Stimulated activated effector memory CD8-positive, alpha-beta T cell treated with anti-CD3 and anti-CD28 coated beads, Interleukin-12 subunit alpha, Interleukin-12 subunit beta, amount 100 ng/mL, for 72 hours (primary cell): Measurements from ENCODE around the gene KIF20B.
"Not testable (repeated sequence)": the region's sequence is repeated elsewhere in the genome, so short reads cannot be mapped to it uniquely, and the experiment has no call there.

Experiments used
- ATAC-seq: fragments of 150-1000 bp; cut with Tn5 transposase; 2 replicates; pipeline ENCODE4 v1.10.0; 2021
- DNase-seq, 2 donors: peaks; one replicate each; pipeline ENCODE4 v3.0.0; 2021 to 2022; ENCODE audit warnings: low spot score in 2 of 2
- H3K27ac Mint-ChIP-seq: one replicate; pipeline ENCODE4 v1.8.0; 2022; ENCODE audit warnings: mild to moderate bottlenecking, mixed read lengths
- H3K36me3 Mint-ChIP-seq: one replicate; pipeline ENCODE4 v1.8.0; 2022; ENCODE audit warnings: mild to moderate bottlenecking, mixed read lengths
- H3K4me1 Mint-ChIP-seq: one replicate; pipeline ENCODE4 v1.8.0; 2022; ENCODE audit warnings: mixed read lengths
- H3K4me3 Mint-ChIP-seq: one replicate; pipeline ENCODE4 v1.8.0; 2022; ENCODE audit warnings: mild to moderate bottlenecking, mixed read lengths
- H3K9me3 Mint-ChIP-seq: one replicate; pipeline ENCODE4 v1.8.0; 2022; ENCODE audit warnings: mixed read lengths

KIF20B gene

GRCh38 chr10:89710753-89711152 is 9.4 kb downstream of the KIF20B start:
- ATAC-seq (no peak), DNase-seq (no peak)
- peaks cover 15% of the 10 kb centered on the region for H3K4me1 Mint-ChIP-seq
- no peak overlapping the region for H3K27ac Mint-ChIP-seq
- no peaks in the 10 kb centered on the region for H3K9me3 Mint-ChIP-seq
- H3K4me3 Mint-ChIP-seq, result no peak overlapping the region
- H3K36me3 Mint-ChIP-seq, result peaks cover 91% of the 10 kb centered on the region

GRCh38 chr10:89734616-89735015 is 33.2 kb downstream of the KIF20B start:
- no peak for ATAC-seq
- peaks cover 45% of the 10 kb centered on the region for H3K36me3 Mint-ChIP-seq
- no peak for DNase-seq
- no peaks in the 10 kb centered on the region for H3K9me3 Mint-ChIP-seq
- peaks cover 6% of the 10 kb centered on the region for H3K4me1 Mint-ChIP-seq
- H3K27ac Mint-ChIP-seq, result no peak overlapping the region
- no peak overlapping the region for H3K4me3 Mint-ChIP-seq

GRCh38 chr10:89738551-89739209 is 37.3 kb downstream of the KIF20B start:
- Mint-ChIP-seq H3K36me3 (peaks cover 48% of the 10 kb centered on the region), H3K27ac (peak overlapping the region; percentile 32), H3K4me1 (peaks cover 6% of the 10 kb centered on the region), H3K4me3 (no peak overlapping the region), H3K9me3 (no peaks in the 10 kb centered on the region)
- ATAC-seq, result no peak
- no peak for DNase-seq

- no peak overlapping the region for H3K27ac Mint-ChIP-seq
- ATAC-seq (no peak), DNase-seq (no peak)
- H3K4me3 Mint-ChIP-seq, result no peak overlapping the region
- peaks cover 72% of the 10 kb centered on the region for H3K36me3 Mint-ChIP-seq
- H3K9me3 Mint-ChIP-seq, result no peaks in the 10 kb centered on the region
- H3K4me1 Mint-ChIP-seq, result peaks cover 6% of the 10 kb centered on the region
Observed at GRCh38 chr10:89741126-89741762, 39.9 kb downstream of the KIF20B start.

GRCh38 chr10:89744026-89744425 is 42.6 kb downstream of the KIF20B start:
- Mint-ChIP-seq H3K4me1 (no peaks in the 10 kb centered on the region), H3K27ac (no peak overlapping the region), H3K4me3 (no peak overlapping the region), H3K36me3 (peaks cover 59% of the 10 kb centered on the region), H3K9me3 (no peaks in the 10 kb centered on the region)
- ATAC-seq, result peak; percentile 51
- DNase-seq, result no peak

- H3K4me3 Mint-ChIP-seq, result no peak overlapping the region
- H3K27ac Mint-ChIP-seq, result no peak overlapping the region
- H3K9me3 Mint-ChIP-seq, result no peaks in the 10 kb centered on the region
- H3K36me3 Mint-ChIP-seq, result peaks cover 43% of the 10 kb centered on the region
- ATAC-seq (no peak), DNase-seq (no peak)
- H3K4me1 Mint-ChIP-seq, result no peaks in the 10 kb centered on the region
Observed at GRCh38 chr10:89745903-89746302, 44.5 kb downstream of the KIF20B start.

- ATAC-seq (no peak), DNase-seq (no peak)
- H3K4me1 Mint-ChIP-seq, result no peaks in the 10 kb centered on the region
- H3K27ac Mint-ChIP-seq, result no peak overlapping the region
- H3K9me3 Mint-ChIP-seq, result no peaks in the 10 kb centered on the region
- peaks cover 46% of the 10 kb centered on the region for H3K36me3 Mint-ChIP-seq
- no peak overlapping the region for H3K4me3 Mint-ChIP-seq
Observed at GRCh38 chr10:89750441-89750840, 49.1 kb downstream of the KIF20B start.

- Mint-ChIP-seq H3K9me3 (no peaks in the 10 kb centered on the region), H3K4me1 (no peaks in the 10 kb centered on the region), H3K27ac (no peak overlapping the region), H3K4me3 (no peak overlapping the region), H3K36me3 (peaks cover 68% of the 10 kb centered on the region)
- ATAC-seq (no peak), DNase-seq (no peak)
Observed at GRCh38 chr10:89755374-89755773, 54.0 kb downstream of the KIF20B start.

GRCh38 chr10:89759531-89759930 is 58.1 kb downstream of the KIF20B start:
- ATAC-seq (no peak), DNase-seq (no peak)
- peaks cover 77% of the 10 kb centered on the region for H3K36me3 Mint-ChIP-seq
- H3K27ac Mint-ChIP-seq, result no peak overlapping the region
- H3K9me3 Mint-ChIP-seq, result no peaks in the 10 kb centered on the region
- H3K4me1 Mint-ChIP-seq, result no peaks in the 10 kb centered on the region
- H3K4me3 Mint-ChIP-seq, result no peak overlapping the region

GRCh38 chr10:89763671-89764070 is 62.3 kb downstream of the KIF20B start:
- not testable (repeated sequence) for H3K4me1 Mint-ChIP-seq, DNase-seq, H3K9me3 Mint-ChIP-seq, ATAC-seq, H3K27ac Mint-ChIP-seq, H3K4me3 Mint-ChIP-seq
- H3K36me3 Mint-ChIP-seq, result peaks cover 72% of the 10 kb centered on the region

GRCh38 chr10:89771684-89772083 is 70.3 kb downstream of the KIF20B start:
- H3K4me1 Mint-ChIP-seq, result no peaks in the 10 kb centered on the region
- peaks cover 69% of the 10 kb centered on the region for H3K36me3 Mint-ChIP-seq
- no peaks in the 10 kb centered on the region for H3K9me3 Mint-ChIP-seq
- ATAC-seq, result peak; percentile 50
- no peak overlapping the region for H3K27ac Mint-ChIP-seq
- no peak for DNase-seq
- H3K4me3 Mint-ChIP-seq, result no peak overlapping the region

- Mint-ChIP-seq H3K9me3 (no peaks in the 10 kb centered on the region), H3K27ac (no peak overlapping the region), H3K4me3 (no peak overlapping the region), H3K4me1 (no peaks in the 10 kb centered on the region), H3K36me3 (peaks cover 73% of the 10 kb centered on the region)
- ATAC-seq (no peak), DNase-seq (no peak)
Observed at GRCh38 chr10:89773081-89773480, 71.7 kb downstream of the KIF20B start.

- no peak overlapping the region for H3K4me3 Mint-ChIP-seq
- no peak for DNase-seq
- H3K4me1 Mint-ChIP-seq, result no peaks in the 10 kb centered on the region
- H3K36me3 Mint-ChIP-seq, result peaks cover 44% of the 10 kb centered on the region
- ATAC-seq, result no peak
- no peaks in the 10 kb centered on the region for H3K9me3 Mint-ChIP-seq
- no peak overlapping the region for H3K27ac Mint-ChIP-seq
Observed at GRCh38 chr10:89776665-89777064, 75.3 kb downstream of the KIF20B start.

- DNase-seq (no peak), ATAC-seq (no peak)
- Mint-ChIP-seq H3K4me3 (no peak overlapping the region), H3K4me1 (no peaks in the 10 kb centered on the region), H3K36me3 (peaks cover 3% of the 10 kb centered on the region), H3K27ac (no peak overlapping the region), H3K9me3 (no peaks in the 10 kb centered on the region)
Observed at GRCh38 chr10:89782470-89782869, 81.1 kb downstream of the KIF20B start.

GRCh38 chr10:89783406-89783805 is 82.0 kb downstream of the KIF20B start:
- no peak for DNase-seq

GRCh38 chr10:89785095-89785494 is 83.7 kb downstream of the KIF20B start:
- Mint-ChIP-seq H3K36me3 (no peaks in the 10 kb centered on the region), H3K4me1 (no peaks in the 10 kb centered on the region), H3K9me3 (no peaks in the 10 kb centered on the region), H3K4me3 (no peak overlapping the region), H3K27ac (no peak overlapping the region)
- ATAC-seq, result no peak
- no peak for DNase-seq

More at GRCh38 chr10:89783406-89783805, 82.0 kb downstream of the KIF20B start:
- H3K27ac Mint-ChIP-seq, result no peak overlapping the region
- H3K4me3 Mint-ChIP-seq, result no peak overlapping the region
- no peaks in the 10 kb centered on the region for H3K4me1 Mint-ChIP-seq
- no peak for ATAC-seq
- H3K36me3 Mint-ChIP-seq, result no peaks in the 10 kb centered on the region
- no peaks in the 10 kb centered on the region for H3K9me3 Mint-ChIP-seq
